ENCODE data around the gene SPPL3. TPM values are rescaled to one million over a fixed set of nuclear protein-coding genes. Genes with fewer than 3 reads are reported as not detected.

Gene SPPL3
- total and polyA plus RNA-seq, 2 experiments from 2014 or later = 20.0 to 67.3 TPM

DNA sequence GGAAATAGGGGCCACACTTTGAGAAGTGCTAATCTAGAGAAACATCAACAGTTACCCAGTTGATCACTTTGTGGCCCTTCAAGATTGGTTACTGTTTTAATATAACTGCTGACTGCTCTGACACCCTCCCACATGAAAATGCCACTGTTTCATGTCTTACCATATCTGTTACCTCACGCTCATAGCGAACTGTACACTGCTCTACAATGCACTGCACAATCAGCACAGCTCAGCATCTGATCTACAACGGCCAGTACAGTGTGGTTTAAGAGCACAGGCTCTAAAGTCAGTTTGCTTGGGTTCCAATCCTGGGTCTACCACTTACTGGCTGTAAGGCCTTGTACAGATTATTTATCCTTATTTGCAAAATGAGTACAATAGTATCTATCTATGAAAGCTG is 39.1 kb downstream of the SPPL3 start:
- 96% methylated on average over 3 of the region's 3 CpGs for whole genome bisulfite sequencing (ENCODE audit: low lambda C conversion rate, missing lambda C conversion rate)
- Histone ChIP-seq H2AFZ (no peak overlapping the region), H3K27me3 (no peaks in the 10 kb centered on the region), H3K9me3 (ENCODE audit: low read depth) (no peaks in the 10 kb centered on the region), H3K27ac (no peak overlapping the region), H3K79me2 (peaks cover 100% of the 10 kb centered on the region), H3K9me2 (replicated peaks; ENCODE audit: insufficient read depth) (no peaks in the 10 kb centered on the region), H4K20me1 (ENCODE audit: insufficient read depth, poor library complexity, severe bottlenecking) (peaks cover 40% of the 10 kb centered on the region), H3K4me1 (ENCODE audit: insufficient read depth) (no peaks in the 10 kb centered on the region), H3K4me3 (no peak overlapping the region), H3K4me2 (no peak overlapping the region), H3K36me3 (replicated peaks; ENCODE audit: insufficient read depth, low read depth) (no peaks in the 10 kb centered on the region)
- no peak for DNase-seq (ENCODE audit: low spot score)
- TF ChIP-seq EZH2 (IDR thresholded peaks at IDR 0.05; ENCODE audit: borderline replicate concordance) (no peak), EZH2phosphoT487 (IDR thresholded peaks at IDR 0.05; ENCODE audit: low read depth, severe bottlenecking, unreplicated experiment) (no peak)
- TF ChIP-seq, protein P1, sequence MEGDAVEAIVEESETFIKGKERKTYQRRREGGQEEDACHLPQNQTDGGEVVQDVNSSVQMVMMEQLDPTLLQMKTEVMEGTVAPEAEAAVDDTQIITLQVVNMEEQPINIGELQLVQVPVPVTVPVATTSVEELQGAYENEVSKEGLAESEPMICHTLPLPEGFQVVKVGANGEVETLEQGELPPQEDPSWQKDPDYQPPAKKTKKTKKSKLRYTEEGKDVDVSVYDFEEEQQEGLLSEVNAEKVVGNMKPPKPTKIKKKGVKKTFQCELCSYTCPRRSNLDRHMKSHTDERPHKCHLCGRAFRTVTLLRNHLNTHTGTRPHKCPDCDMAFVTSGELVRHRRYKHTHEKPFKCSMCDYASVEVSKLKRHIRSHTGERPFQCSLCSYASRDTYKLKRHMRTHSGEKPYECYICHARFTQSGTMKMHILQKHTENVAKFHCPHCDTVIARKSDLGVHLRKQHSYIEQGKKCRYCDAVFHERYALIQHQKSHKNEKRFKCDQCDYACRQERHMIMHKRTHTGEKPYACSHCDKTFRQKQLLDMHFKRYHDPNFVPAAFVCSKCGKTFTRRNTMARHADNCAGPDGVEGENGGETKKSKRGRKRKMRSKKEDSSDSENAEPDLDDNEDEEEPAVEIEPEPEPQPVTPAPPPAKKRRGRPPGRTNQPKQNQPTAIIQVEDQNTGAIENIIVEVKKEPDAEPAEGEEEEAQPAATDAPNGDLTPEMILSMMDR (IDR thresholded peaks at IDR 0.05; ENCODE audit: poor library complexity) = no peak

DNA sequence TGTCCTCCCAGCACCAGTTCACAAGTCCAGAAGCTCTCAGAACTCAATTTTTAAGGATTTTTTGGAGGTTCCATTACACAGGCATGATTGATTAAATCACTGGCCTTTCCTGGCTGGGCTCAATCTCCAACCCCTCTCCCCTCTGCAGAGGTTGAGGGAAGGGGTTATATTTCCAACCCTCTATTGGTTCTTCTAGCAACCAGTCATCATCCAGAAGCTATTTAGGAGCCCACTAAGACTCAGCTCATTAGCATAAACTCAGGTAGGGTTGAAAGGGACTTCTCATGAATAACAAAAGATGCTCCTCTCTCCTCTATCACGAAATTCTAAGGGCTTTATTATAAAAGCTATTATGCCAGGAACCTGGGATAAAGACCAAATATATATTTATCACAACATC is 41.5 kb downstream of the SPPL3 start:
- H3K27me3 ChIP-seq = no peaks in the 10 kb centered on the region
- no peak for DNase-seq (ENCODE audit: low spot score)
- TF ChIP-seq, protein P1 (IDR thresholded peaks at IDR 0.05; ENCODE audit: poor library complexity) = no peak
- no peak for TF ChIP-seq EZH2 (IDR thresholded peaks at IDR 0.05; ENCODE audit: borderline replicate concordance)
- no peak for TF ChIP-seq EZH2phosphoT487 (IDR thresholded peaks at IDR 0.05; ENCODE audit: low read depth, severe bottlenecking, unreplicated experiment)
- H3K4me3 ChIP-seq = no peak overlapping the region
- H3K36me3 ChIP-seq (replicated peaks; ENCODE audit: insufficient read depth, low read depth) = no peaks in the 10 kb centered on the region
- H3K9me3 ChIP-seq (ENCODE audit: low read depth) = no peaks in the 10 kb centered on the region
- H3K79me2 ChIP-seq = peaks cover 100% of the 10 kb centered on the region
- no peak overlapping the region for H2AFZ ChIP-seq
- no peaks in the 10 kb centered on the region for H3K4me1 ChIP-seq (ENCODE audit: insufficient read depth)
- no peak overlapping the region for H3K4me2 ChIP-seq
- 91% methylated on average over 1 of the region's 1 CpG for WGBS (ENCODE audit: low lambda C conversion rate, missing lambda C conversion rate)
- H3K27ac ChIP-seq = no peak overlapping the region
- H3K9me2 ChIP-seq (replicated peaks; ENCODE audit: insufficient read depth) = no peaks in the 10 kb centered on the region
- H4K20me1 ChIP-seq (ENCODE audit: insufficient read depth, poor library complexity, severe bottlenecking) = peaks cover 26% of the 10 kb centered on the region

DNA sequence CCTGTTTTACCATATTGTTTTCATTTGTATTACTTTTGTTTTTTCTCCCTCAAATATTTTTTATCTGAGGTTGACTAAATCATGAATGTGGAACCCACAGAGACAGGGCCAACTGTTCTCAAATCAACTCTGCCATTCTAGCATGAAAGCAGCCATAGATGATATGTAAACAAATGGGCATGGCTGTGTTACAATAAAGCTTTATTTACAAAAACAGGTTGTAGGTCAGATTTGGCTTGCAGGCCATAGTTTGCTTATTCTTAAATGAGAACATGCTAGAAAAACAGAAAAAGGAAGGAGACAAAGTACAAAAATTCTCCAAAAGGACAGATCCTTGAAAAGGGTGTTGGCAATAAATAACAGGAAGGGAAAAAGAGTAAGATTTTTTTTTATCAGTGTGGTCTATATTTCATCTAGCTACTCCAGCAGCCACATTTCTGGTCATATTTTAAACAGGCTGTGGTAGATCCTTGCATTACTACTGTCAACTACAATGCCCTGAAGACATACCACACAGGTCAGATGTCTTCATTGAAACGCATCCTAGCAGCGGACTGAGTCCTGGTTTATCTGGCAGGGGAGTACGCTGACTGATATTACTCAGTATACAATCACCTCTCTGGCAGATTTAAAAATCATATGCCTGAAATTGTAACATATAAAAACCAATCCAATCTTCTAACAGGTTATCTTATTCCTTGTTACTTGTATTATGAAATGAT is 42.9 kb downstream of the SPPL3 start:
- no peaks in the 10 kb centered on the region for H3K27me3 ChIP-seq
- peaks cover 100% of the 10 kb centered on the region for H3K79me2 ChIP-seq
- no peaks in the 10 kb centered on the region for H3K9me2 ChIP-seq (replicated peaks; ENCODE audit: insufficient read depth)
- H3K36me3 ChIP-seq (replicated peaks; ENCODE audit: insufficient read depth, low read depth) = no peaks in the 10 kb centered on the region
- TF ChIP-seq, protein P1 (IDR thresholded peaks at IDR 0.05; ENCODE audit: poor library complexity) = no peak
- no peak for TF ChIP-seq EZH2 (IDR thresholded peaks at IDR 0.05; ENCODE audit: borderline replicate concordance)
- TF ChIP-seq EZH2phosphoT487 (IDR thresholded peaks at IDR 0.05; ENCODE audit: low read depth, severe bottlenecking, unreplicated experiment) = no peak
- peaks cover 17% of the 10 kb centered on the region for H4K20me1 ChIP-seq (ENCODE audit: insufficient read depth, poor library complexity, severe bottlenecking)
- H3K4me2 ChIP-seq = no peak overlapping the region
- no peak for DNase-seq (ENCODE audit: low spot score)
- no peaks in the 10 kb centered on the region for H3K4me1 ChIP-seq (ENCODE audit: insufficient read depth)
- H3K9me3 ChIP-seq (ENCODE audit: low read depth) = no peaks in the 10 kb centered on the region
- H3K4me3 ChIP-seq = no peak overlapping the region
- no peak overlapping the region for H3K27ac ChIP-seq
- no peak overlapping the region for H2AFZ ChIP-seq
- 82% methylated on average over 3 of the region's 3 CpGs for WGBS (ENCODE audit: low lambda C conversion rate, missing lambda C conversion rate)

Data from hepatocyte (in vitro differentiated cells).